ENCODE results near the gene SMCHD1.

DNA sequence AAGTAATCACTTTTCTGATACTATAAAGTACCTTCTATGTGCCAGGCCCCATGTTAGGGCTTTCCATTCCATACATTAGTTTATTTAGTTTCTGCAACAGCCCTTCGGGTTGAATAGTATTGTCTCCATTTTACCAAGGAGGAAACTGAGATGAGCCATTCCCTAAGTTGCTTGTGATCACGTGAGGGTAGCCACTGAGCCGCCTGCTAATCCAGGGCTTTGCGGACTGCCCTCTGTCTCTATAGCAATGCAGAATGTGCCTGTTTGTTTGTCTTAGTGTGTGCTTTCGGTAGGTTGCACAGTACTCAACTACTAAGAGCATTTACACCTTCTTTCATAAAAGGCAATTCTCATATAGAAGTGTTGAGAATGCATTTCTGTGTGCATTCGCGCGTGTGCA, 196.2 kb downstream of the SMCHD1 start:
- TF ChIP-seq POLR2AphosphoS5 (IDR thresholded peaks at IDR 0.05): no peak
- TF ChIP-seq, protein P1, sequence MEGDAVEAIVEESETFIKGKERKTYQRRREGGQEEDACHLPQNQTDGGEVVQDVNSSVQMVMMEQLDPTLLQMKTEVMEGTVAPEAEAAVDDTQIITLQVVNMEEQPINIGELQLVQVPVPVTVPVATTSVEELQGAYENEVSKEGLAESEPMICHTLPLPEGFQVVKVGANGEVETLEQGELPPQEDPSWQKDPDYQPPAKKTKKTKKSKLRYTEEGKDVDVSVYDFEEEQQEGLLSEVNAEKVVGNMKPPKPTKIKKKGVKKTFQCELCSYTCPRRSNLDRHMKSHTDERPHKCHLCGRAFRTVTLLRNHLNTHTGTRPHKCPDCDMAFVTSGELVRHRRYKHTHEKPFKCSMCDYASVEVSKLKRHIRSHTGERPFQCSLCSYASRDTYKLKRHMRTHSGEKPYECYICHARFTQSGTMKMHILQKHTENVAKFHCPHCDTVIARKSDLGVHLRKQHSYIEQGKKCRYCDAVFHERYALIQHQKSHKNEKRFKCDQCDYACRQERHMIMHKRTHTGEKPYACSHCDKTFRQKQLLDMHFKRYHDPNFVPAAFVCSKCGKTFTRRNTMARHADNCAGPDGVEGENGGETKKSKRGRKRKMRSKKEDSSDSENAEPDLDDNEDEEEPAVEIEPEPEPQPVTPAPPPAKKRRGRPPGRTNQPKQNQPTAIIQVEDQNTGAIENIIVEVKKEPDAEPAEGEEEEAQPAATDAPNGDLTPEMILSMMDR (IDR thresholded peaks at IDR 0.05): no peak
- TF ChIP-seq POLR2A (IDR thresholded peaks at IDR 0.05): no peak

Data from transverse colon (tissue), 4 donors.